Measurements from ENCODE around the gene MCC.

Gene MCC

GRCh38 chr5:113281194-113281593, 207.1 kb downstream of the MCC start:
- Histone ChIP-seq H3K9me3 (ENCODE audit: low read length) (no peaks in the 10 kb centered on the region), H3K27me3 (ENCODE audit: control insufficient read depth in 1 of 2, insufficient read depth in 2 of 2, low read length in 2 of 2) (no peaks in the 10 kb centered on the region), H3K27ac (ENCODE audit: low read depth, low read length) (no peak overlapping the region), H3K4me3 (ENCODE audit: low read depth in 1 of 2, low read length in 2 of 2) (no peak overlapping the region), H3K4me1 (ENCODE audit: insufficient read depth, low read length) (no peaks in the 10 kb centered on the region), H3K9ac (ENCODE audit: low read length) (no peak overlapping the region), H3K36me3 (ENCODE audit: insufficient read depth, low read length) (no peaks in the 10 kb centered on the region)

- Histone ChIP-seq H3K9ac (ENCODE audit: low read length) (no peak overlapping the region), H3K4me3 (ENCODE audit: low read depth in 1 of 2, low read length in 2 of 2) (no peak overlapping the region), H3K27ac (ENCODE audit: low read depth, low read length) (no peak overlapping the region), H3K4me1 (ENCODE audit: insufficient read depth, low read length) (no peaks in the 10 kb centered on the region), H3K27me3 (ENCODE audit: control insufficient read depth in 1 of 2, insufficient read depth in 2 of 2, low read length in 2 of 2) (no peaks in the 10 kb centered on the region), H3K36me3 (ENCODE audit: insufficient read depth, low read length) (no peaks in the 10 kb centered on the region), H3K9me3 (ENCODE audit: low read length) (no peaks in the 10 kb centered on the region)
These were observed 207.7 kb downstream of the MCC start for GRCh38 chr5:113280541-113280940.

GRCh38 chr5:113278976-113279375, 209.3 kb downstream of the MCC start:
- H3K4me3 ChIP-seq (ENCODE audit: low read depth in 1 of 2, low read length in 2 of 2): no peak overlapping the region
- no peaks in the 10 kb centered on the region for H3K27me3 ChIP-seq (ENCODE audit: control insufficient read depth in 1 of 2, insufficient read depth in 2 of 2, low read length in 2 of 2)
- H3K36me3 ChIP-seq (ENCODE audit: insufficient read depth, low read length): no peaks in the 10 kb centered on the region
- no peak overlapping the region for H3K9ac ChIP-seq (ENCODE audit: low read length)
- no peaks in the 10 kb centered on the region for H3K4me1 ChIP-seq (ENCODE audit: insufficient read depth, low read length)
- no peaks in the 10 kb centered on the region for H3K9me3 ChIP-seq (ENCODE audit: low read length)
- H3K27ac ChIP-seq (ENCODE audit: low read depth, low read length): no peak overlapping the region

DNA sequence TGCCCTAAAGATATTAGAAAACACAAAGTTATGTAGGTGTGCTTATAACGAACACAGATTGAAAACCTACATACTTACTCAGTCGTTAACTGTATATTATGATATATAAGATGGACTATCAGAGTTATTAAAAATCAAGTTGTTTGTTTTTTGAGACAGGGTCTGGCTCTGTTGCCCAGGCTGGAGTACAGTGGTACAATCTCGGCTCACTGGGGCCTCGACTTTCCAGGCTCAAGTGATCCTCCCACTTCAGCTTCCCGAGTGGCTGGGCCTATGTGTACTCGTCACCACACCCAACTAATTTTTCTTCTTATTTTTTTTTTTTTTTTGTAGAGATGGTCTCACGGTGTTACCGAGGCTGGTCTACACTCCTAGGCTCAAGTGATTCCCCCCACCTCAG, 211.8 kb downstream of the MCC start:
- no peaks in the 10 kb centered on the region for H3K27me3 ChIP-seq (ENCODE audit: control insufficient read depth in 1 of 2, insufficient read depth in 2 of 2, low read length in 2 of 2)

DNA sequence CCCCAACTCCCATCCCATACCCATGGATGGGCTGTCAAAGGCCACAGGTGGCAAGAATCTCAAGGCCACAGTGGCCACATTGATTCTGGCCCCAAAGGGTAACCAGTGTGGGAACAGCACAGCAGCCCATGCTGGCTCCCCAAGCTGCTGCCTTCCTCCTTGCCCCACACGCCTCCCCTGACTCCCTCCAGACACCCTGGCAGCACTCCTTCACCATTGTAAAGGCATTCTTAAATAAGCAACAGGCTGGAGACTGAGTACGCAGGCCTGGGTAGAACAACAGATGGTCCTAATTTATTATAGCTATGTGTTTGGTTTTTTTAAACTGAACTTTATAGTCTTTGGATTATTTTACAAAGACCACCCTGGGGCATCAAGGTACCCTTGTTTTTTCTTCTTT, 212.3 kb downstream of the MCC start:
- Histone ChIP-seq H3K36me3 (ENCODE audit: insufficient read depth, low read length) (no peaks in the 10 kb centered on the region), H3K4me1 (ENCODE audit: insufficient read depth, low read length) (no peaks in the 10 kb centered on the region), H3K27me3 (ENCODE audit: control insufficient read depth in 1 of 2, insufficient read depth in 2 of 2, low read length in 2 of 2) (no peaks in the 10 kb centered on the region), H3K27ac (ENCODE audit: low read depth, low read length) (no peak overlapping the region), H3K9ac (ENCODE audit: low read length) (no peak overlapping the region), H3K4me3 (ENCODE audit: low read depth in 1 of 2, low read length in 2 of 2) (no peak overlapping the region), H3K9me3 (ENCODE audit: low read length) (no peaks in the 10 kb centered on the region)

More for the DNA sequence above, 211.8 kb downstream of the MCC start:
- H3K36me3 ChIP-seq (ENCODE audit: insufficient read depth, low read length): no peaks in the 10 kb centered on the region
- H3K9me3 ChIP-seq (ENCODE audit: low read length): no peaks in the 10 kb centered on the region
- no peaks in the 10 kb centered on the region for H3K4me1 ChIP-seq (ENCODE audit: insufficient read depth, low read length)
- no peak overlapping the region for H3K9ac ChIP-seq (ENCODE audit: low read length)
- no peak overlapping the region for H3K27ac ChIP-seq (ENCODE audit: low read depth, low read length)
- H3K4me3 ChIP-seq (ENCODE audit: low read depth in 1 of 2, low read length in 2 of 2): no peak overlapping the region

GRCh38 chr5:113274836-113275414, 213.3 kb downstream of the MCC start:
- H3K9me3 ChIP-seq (ENCODE audit: low read length): no peaks in the 10 kb centered on the region
- H3K36me3 ChIP-seq (ENCODE audit: insufficient read depth, low read length): no peaks in the 10 kb centered on the region
- H3K27ac ChIP-seq (ENCODE audit: low read depth, low read length): no peak overlapping the region
- H3K27me3 ChIP-seq (ENCODE audit: control insufficient read depth in 1 of 2, insufficient read depth in 2 of 2, low read length in 2 of 2): no peaks in the 10 kb centered on the region
- no peak overlapping the region for H3K4me3 ChIP-seq (ENCODE audit: low read depth in 1 of 2, low read length in 2 of 2)
- H3K9ac ChIP-seq (ENCODE audit: low read length): no peak overlapping the region
- no peaks in the 10 kb centered on the region for H3K4me1 ChIP-seq (ENCODE audit: insufficient read depth, low read length)

DNA sequence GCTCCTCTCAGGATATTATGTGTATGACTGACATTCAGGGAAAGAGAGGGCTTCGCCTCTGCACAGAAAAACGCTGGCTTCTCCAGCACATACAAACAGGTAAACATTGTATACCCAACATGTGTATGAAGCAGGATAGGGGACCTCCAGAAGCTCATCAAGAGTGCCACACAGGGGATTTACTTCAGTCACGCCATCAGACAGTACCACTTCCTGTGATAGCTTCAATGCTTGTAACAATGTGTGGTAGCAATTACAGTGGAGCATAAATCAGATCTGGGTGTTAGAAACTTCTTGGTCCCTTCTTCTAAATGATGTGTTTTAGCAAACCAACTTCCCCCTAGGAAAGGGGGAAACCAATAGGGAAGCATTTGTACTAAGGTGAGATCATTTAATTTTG, 214.3 kb downstream of the MCC start:
- Histone ChIP-seq H3K9me3 (ENCODE audit: low read length) (no peaks in the 10 kb centered on the region), H3K27me3 (ENCODE audit: control insufficient read depth in 1 of 2, insufficient read depth in 2 of 2, low read length in 2 of 2) (no peaks in the 10 kb centered on the region), H3K36me3 (ENCODE audit: insufficient read depth, low read length) (no peaks in the 10 kb centered on the region), H3K4me3 (ENCODE audit: low read depth in 1 of 2, low read length in 2 of 2) (no peak overlapping the region), H3K4me1 (ENCODE audit: insufficient read depth, low read length) (no peaks in the 10 kb centered on the region), H3K9ac (ENCODE audit: low read length) (no peak overlapping the region), H3K27ac (ENCODE audit: low read depth, low read length) (no peak overlapping the region)

- no peaks in the 10 kb centered on the region for H3K9me3 ChIP-seq (ENCODE audit: low read length)
- H3K4me1 ChIP-seq (ENCODE audit: insufficient read depth, low read length): no peaks in the 10 kb centered on the region
- no peak overlapping the region for H3K9ac ChIP-seq (ENCODE audit: low read length)
- H3K27ac ChIP-seq (ENCODE audit: low read depth, low read length): no peak overlapping the region
- H3K4me3 ChIP-seq (ENCODE audit: low read depth in 1 of 2, low read length in 2 of 2): no peak overlapping the region
- no peaks in the 10 kb centered on the region for H3K27me3 ChIP-seq (ENCODE audit: control insufficient read depth in 1 of 2, insufficient read depth in 2 of 2, low read length in 2 of 2)
- no peaks in the 10 kb centered on the region for H3K36me3 ChIP-seq (ENCODE audit: insufficient read depth, low read length)
These were observed 216.4 kb downstream of the MCC start for GRCh38 chr5:113271745-113272454.

DNA sequence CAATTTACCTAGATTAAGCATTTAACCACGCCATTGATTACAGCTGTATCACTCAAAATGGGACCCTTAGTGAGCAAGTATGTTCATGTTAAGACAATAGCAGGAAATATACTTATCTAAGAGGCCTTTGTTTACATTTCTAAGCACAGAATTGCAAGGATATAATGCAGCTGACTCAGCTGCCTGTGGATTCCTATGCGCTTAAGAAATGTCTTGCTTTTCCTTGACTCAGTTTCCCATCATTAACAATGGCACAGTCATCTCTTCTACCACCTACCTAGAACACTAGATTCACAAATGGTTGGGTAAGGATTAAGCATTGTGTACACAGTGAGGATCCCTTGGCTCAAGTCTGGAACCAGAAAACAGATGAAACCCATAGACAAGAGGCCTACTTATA, 217.2 kb downstream of the MCC start:
- Histone ChIP-seq H3K9me3 (ENCODE audit: low read length) (no peaks in the 10 kb centered on the region), H3K27me3 (ENCODE audit: control insufficient read depth in 1 of 2, insufficient read depth in 2 of 2, low read length in 2 of 2) (no peaks in the 10 kb centered on the region), H3K36me3 (ENCODE audit: insufficient read depth, low read length) (no peaks in the 10 kb centered on the region), H3K27ac (ENCODE audit: low read depth, low read length) (no peak overlapping the region), H3K9ac (ENCODE audit: low read length) (no peak overlapping the region), H3K4me3 (ENCODE audit: low read depth in 1 of 2, low read length in 2 of 2) (no peak overlapping the region), H3K4me1 (ENCODE audit: insufficient read depth, low read length) (no peaks in the 10 kb centered on the region)

DNA sequence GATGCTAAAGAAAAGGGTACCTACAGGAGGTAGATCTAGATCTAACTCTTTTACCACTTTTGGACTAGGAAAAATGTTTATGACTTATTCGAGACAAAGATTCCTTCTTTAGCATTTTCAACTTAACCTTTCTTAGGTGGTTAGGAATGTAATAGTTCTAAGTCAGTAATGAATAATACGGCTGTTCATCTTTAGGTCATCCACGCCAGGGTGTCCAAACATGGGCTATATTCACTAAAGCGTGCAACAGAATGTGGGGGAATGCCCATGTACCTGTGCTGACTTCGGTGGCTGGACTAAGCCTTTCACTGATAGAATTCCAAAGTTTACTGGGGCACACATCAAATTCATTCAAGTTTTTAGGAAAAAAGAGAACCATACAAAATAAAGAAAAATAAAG, 218.2 kb downstream of the MCC start:
- H3K4me1 ChIP-seq (ENCODE audit: insufficient read depth, low read length): no peaks in the 10 kb centered on the region
- H3K9me3 ChIP-seq (ENCODE audit: low read length): no peaks in the 10 kb centered on the region
- H3K27me3 ChIP-seq (ENCODE audit: control insufficient read depth in 1 of 2, insufficient read depth in 2 of 2, low read length in 2 of 2): no peaks in the 10 kb centered on the region
- H3K27ac ChIP-seq (ENCODE audit: low read depth, low read length): no peak overlapping the region
- H3K4me3 ChIP-seq (ENCODE audit: low read depth in 1 of 2, low read length in 2 of 2): no peak overlapping the region
- H3K36me3 ChIP-seq (ENCODE audit: insufficient read depth, low read length): no peaks in the 10 kb centered on the region
- H3K9ac ChIP-seq (ENCODE audit: low read length): no peak overlapping the region

DNA sequence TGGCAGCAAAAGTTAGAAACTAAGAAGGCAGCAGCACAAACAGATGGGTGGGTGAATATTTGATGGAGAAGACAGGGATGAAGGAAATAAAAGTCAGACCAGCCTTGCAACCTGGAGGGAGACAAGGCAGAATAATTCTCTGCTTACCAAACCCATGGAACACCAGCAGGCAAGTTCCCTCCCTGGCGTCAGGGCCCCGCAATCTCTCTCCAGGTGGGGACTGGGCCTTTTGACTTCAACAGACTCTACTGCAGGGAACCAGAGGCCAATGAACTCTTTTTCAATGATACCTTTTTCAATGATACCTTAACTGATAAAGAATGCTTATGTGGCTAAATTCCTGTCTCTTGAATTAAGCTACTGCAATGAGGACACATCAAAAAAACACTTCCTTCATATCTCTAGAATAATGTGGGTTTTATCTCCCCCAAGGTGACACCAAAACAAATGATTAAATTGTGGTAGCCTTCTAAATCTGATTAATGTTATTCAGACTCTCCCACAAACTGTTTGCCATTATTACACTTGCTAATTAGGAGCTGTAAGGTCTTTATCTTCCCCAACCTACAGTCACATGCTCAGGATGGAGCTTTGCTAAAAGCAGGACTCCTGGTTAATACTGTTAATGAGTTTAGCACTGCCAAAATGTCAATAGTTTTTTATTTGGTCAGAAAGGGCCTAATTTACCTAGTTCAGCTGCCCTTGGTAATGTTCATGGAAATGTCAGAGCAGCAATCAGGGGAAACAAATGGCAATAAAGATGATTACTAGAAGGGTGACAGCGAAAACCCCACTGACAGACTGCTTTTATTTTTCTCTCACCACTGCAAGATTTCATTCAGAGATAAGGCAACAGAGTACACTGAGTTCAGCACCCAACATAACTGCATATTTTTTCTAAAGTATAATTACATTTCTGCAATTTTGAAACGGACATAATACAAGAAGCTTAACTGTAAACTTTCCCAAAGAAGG, 218.9 kb downstream of the MCC start:
- H3K4me1 ChIP-seq (ENCODE audit: insufficient read depth, low read length): no peaks in the 10 kb centered on the region
- H3K27ac ChIP-seq (ENCODE audit: low read depth, low read length): no peak overlapping the region
- no peak overlapping the region for H3K9ac ChIP-seq (ENCODE audit: low read length)
- no peak overlapping the region for H3K4me3 ChIP-seq (ENCODE audit: low read depth in 1 of 2, low read length in 2 of 2)
- H3K9me3 ChIP-seq (ENCODE audit: low read length): no peaks in the 10 kb centered on the region
- H3K27me3 ChIP-seq (ENCODE audit: control insufficient read depth in 1 of 2, insufficient read depth in 2 of 2, low read length in 2 of 2): no peaks in the 10 kb centered on the region
- H3K36me3 ChIP-seq (ENCODE audit: insufficient read depth, low read length): no peaks in the 10 kb centered on the region

Measured in muscle layer of colon (tissue), 2 donors.